ENCODE data around the gene FN3K.
"Not testable (repeated sequence)": the region's sequence is repeated elsewhere in the genome, so short reads cannot be mapped to it uniquely, and the experiment has no call there.

FN3K gene

DNA sequence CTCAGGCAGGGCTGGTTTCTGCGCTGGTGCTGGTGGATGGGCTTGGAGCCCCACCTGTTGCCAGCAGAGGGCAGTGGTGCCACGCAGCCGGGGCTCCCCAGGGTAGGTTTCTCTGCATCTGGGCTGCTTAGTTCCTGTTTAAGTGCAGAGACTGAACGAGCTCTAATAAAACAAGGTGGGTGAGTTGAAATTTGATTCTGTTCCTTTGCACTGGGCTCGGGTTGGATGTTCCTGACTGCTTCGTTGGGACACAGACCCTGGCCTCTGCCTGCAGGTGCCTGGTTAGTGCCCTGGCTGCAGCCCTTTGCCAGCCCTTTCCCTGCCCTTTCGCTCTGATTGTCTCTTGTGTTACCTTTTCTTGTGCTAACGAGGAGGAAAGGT, 46.5 kb downstream of the FN3K start (continued):
- TF ChIP-seq ZNF335 (tag by site-specific recombination; conservative IDR thresholded peaks at IDR 0.05) (no peak), ZIC2 (tag by site-specific recombination; IDR thresholded peaks at IDR 0.05) (no peak), ZNF596 (tag by site-specific recombination; IDR thresholded peaks at IDR 0.05) (no peak), ZNF2 (tag by site-specific recombination; IDR thresholded peaks at IDR 0.05) (peak; percentile 77; the same call in 1 of the 2 replicates), ZNF23 (tag by site-specific recombination; IDR thresholded peaks at IDR 0.05; ENCODE audit: borderline replicate concordance) (no peak), SP2 (tag by site-specific recombination; IDR thresholded peaks at IDR 0.05) (no peak), HOXA7 (CRISPR knock-in tag; IDR thresholded peaks at IDR 0.05; ENCODE audit: borderline replicate concordance) (no peak), KLF9 (tag by site-specific recombination; IDR thresholded peaks at IDR 0.05; ENCODE audit: low read depth) (no peak), ZNF10 (tag by site-specific recombination; IDR thresholded peaks at IDR 0.05) (peak; percentile 35; the same call in 1 of the 2 replicates), ZNF548 (tag by site-specific recombination; IDR thresholded peaks at IDR 0.05) (no peak), ZNF37A (tag by site-specific recombination; IDR thresholded peaks at IDR 0.05) (no peak), MZF1 (tag by site-specific recombination; IDR thresholded peaks at IDR 0.05; ENCODE audit: borderline replicate concordance) (no peak)
- TF ChIP-seq, protein P1, sequence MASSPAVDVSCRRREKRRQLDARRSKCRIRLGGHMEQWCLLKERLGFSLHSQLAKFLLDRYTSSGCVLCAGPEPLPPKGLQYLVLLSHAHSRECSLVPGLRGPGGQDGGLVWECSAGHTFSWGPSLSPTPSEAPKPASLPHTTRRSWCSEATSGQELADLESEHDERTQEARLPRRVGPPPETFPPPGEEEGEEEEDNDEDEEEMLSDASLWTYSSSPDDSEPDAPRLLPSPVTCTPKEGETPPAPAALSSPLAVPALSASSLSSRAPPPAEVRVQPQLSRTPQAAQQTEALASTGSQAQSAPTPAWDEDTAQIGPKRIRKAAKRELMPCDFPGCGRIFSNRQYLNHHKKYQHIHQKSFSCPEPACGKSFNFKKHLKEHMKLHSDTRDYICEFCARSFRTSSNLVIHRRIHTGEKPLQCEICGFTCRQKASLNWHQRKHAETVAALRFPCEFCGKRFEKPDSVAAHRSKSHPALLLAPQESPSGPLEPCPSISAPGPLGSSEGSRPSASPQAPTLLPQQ (tag by site-specific recombination; IDR thresholded peaks at IDR 0.05), result no peak

DNA sequence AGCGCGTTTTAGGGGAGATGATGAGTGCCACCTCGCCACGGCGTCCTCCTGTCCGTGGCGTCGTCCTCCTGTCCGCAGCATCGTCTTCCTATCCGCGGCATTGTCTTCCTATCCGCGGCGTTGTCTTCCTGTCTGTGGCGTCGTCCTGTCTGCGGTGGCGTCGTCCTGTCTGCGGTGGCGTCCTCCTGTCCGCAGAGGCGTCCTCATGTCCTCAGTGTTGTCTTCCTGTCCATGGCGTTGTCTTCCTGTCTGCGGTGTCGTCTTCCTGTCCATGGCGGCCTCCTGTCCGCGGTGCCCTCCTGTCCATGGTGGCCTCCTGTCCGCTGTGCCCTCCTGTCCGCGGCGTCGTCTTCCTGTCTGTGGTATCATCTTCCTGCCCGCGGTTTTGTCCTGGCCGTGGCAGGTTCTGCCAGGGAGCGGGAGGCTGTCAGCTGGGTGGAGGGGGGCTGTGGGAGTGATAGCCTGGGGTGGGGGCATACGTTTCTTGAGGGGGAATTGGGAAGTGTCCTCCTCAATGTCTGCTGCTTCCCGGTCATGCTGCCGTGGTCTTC, 47.3 kb downstream of the FN3K start:
- CTCF ChIA-PET, result interaction anchor here (0.9 to 1.2 kb wide), 7 partner anchors 8 to 421 kb away, joined by 3 to 8 read pairs (median 6); no protein-coding TSS in a partner anchor
- Histone ChIP-seq H3K27ac (ENCODE audit: extremely low read depth, low read depth, low read length) (0 out of 2 replicates have a peak overlapping the region, but pooled peaks have one; percentile 37), H3K9me3 (ENCODE audit: control insufficient read depth, insufficient read depth, low read depth, low read length) (no peaks in the 10 kb centered on the region), H3K4me1 (ENCODE audit: control insufficient read depth, insufficient read depth, low read length) (no peaks in the 10 kb centered on the region), H3K36me3 (ENCODE audit: control insufficient read depth in 2 of 2, insufficient read depth in 1 of 2, low read length in 2 of 2) (peaks cover 16 to 39% of the 10 kb centered on the region in 2 experiments; a peak in 2 of 3 replicates), H3K4me3 (ENCODE audit: low read depth, low read length) (no peak overlapping the region)
- POLR2A ChIA-PET, result no interaction called here
- TF ChIP-seq ZNF777 (tag by site-specific recombination; IDR thresholded peaks at IDR 0.05; ENCODE audit: borderline replicate concordance), result no peak
- TF ChIP-seq, protein P2, sequence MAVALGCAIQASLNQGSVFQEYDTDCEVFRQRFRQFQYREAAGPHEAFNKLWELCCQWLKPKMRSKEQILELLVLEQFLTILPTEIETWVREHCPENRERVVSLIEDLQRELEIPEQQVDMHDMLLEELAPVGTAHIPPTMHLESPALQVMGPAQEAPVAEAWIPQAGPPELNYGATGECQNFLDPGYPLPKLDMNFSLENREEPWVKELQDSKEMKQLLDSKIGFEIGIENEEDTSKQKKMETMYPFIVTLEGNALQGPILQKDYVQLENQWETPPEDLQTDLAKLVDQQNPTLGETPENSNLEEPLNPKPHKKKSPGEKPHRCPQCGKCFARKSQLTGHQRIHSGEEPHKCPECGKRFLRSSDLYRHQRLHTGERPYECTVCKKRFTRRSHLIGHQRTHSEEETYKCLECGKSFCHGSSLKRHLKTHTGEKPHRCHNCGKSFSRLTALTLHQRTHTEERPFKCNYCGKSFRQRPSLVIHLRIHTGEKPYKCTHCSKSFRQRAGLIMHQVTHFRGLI (tag by site-specific recombination; IDR thresholded peaks at IDR 0.05), result no peak
- TF ChIP-seq ZNF596 (tag by site-specific recombination; IDR thresholded peaks at IDR 0.05), result no peak
- TF ChIP-seq ZFP37 (tag by site-specific recombination; IDR thresholded peaks at IDR 0.05), result no peak
- no peak for TF ChIP-seq ZNF350 (tag by site-specific recombination; IDR thresholded peaks at IDR 0.05)
- TF ChIP-seq KLF8 (tag by site-specific recombination; IDR thresholded peaks at IDR 0.05), result no peak
- TF ChIP-seq ZNF701 (tag by site-specific recombination; IDR thresholded peaks at IDR 0.05), result no peak
- TF ChIP-seq ZNF23 (tag by site-specific recombination; IDR thresholded peaks at IDR 0.05; ENCODE audit: borderline replicate concordance), result no peak

DNA sequence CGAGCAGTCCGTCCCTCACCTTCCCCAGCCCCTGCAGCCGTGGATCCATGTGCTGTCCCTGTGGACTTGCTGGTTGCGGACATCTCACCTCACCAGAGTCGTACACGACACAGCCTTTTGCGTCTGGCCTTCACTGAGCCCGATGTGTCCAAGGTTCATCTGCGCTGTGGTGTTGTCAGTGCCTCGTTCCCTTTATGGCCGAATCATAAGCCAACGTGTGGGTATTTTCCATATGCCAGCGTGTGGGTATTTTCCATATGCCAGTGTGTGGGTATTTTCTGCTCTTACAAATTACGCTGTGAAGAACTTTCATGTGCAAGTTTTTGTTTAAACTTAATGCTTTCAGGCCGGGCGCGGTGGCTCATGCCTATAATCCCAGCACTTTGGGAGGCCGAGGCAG, 48.1 kb downstream of the FN3K start:
- Histone ChIP-seq H3K4me1 (ENCODE audit: control insufficient read depth, insufficient read depth, low read length) (no peaks in the 10 kb centered on the region), H3K27ac (ENCODE audit: extremely low read depth, low read depth, low read length) (no peak overlapping the region), H3K36me3 (ENCODE audit: control insufficient read depth in 2 of 2, insufficient read depth in 1 of 2, low read length in 2 of 2) (peaks cover 13 to 39% of the 10 kb centered on the region in 2 experiments; a peak in 2 of 3 replicates), H3K9me3 (ENCODE audit: control insufficient read depth, insufficient read depth, low read depth, low read length) (no peaks in the 10 kb centered on the region), H3K4me3 (ENCODE audit: low read depth, low read length) (no peak overlapping the region)
- POLR2A ChIA-PET, result no interaction called here
- TF ChIP-seq ZNF473 (tag by site-specific recombination; IDR thresholded peaks at IDR 0.05), result no peak
- TF ChIP-seq YY2 (tag by site-specific recombination; IDR thresholded peaks at IDR 0.05), result no peak
- TF ChIP-seq, protein P3, sequence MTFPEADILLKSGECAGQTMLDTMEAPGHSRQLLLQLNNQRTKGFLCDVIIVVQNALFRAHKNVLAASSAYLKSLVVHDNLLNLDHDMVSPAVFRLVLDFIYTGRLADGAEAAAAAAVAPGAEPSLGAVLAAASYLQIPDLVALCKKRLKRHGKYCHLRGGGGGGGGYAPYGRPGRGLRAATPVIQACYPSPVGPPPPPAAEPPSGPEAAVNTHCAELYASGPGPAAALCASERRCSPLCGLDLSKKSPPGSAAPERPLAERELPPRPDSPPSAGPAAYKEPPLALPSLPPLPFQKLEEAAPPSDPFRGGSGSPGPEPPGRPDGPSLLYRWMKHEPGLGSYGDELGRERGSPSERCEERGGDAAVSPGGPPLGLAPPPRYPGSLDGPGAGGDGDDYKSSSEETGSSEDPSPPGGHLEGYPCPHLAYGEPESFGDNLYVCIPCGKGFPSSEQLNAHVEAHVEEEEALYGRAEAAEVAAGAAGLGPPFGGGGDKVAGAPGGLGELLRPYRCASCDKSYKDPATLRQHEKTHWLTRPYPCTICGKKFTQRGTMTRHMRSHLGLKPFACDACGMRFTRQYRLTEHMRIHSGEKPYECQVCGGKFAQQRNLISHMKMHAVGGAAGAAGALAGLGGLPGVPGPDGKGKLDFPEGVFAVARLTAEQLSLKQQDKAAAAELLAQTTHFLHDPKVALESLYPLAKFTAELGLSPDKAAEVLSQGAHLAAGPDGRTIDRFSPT (tag by site-specific recombination; IDR thresholded peaks at IDR 0.05), result 0 out of 2 replicates have a peak, but pooled peaks have one; percentile 22
- CTCF ChIA-PET, result no interaction called here

DNA sequence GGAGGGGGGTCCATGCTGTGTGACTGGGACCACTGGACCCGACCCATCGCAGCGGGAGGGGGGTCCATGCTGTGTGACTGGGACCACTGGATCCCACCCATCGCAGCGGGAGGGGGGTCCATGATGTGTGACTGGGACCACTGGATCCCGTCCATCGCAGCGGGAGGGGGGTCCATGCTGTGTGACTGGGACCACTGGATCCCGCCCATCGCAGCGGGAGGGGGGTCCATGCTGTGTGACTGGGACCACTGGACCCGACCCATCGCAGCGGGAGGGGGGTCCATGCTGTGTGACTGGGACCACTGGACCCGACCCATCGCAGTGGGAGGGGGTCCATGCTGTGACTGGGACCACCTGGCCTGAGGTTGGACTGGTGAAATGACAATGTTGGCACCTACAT, 50.2 kb downstream of the FN3K start:
- CTCF ChIA-PET; H3K27ac ChIP-seq (ENCODE audit: extremely low read depth, low read depth, low read length); H3K9me3 ChIP-seq (ENCODE audit: control insufficient read depth, insufficient read depth, low read depth, low read length); H3K4me3 ChIP-seq (ENCODE audit: low read depth, low read length); H3K4me1 ChIP-seq (ENCODE audit: control insufficient read depth, insufficient read depth, low read length); POLR2A ChIA-PET: not testable (repeated sequence)
- H3K36me3 ChIP-seq (ENCODE audit: control insufficient read depth in 2 of 2, insufficient read depth in 1 of 2, low read length in 2 of 2), result peaks cover 13 to 39% of the 10 kb centered on the region in 2 experiments; a peak in 2 of 3 replicates

Measured in HEK293 (cell line).